Glutamatergic neuron (in vitro differentiated cells): ENCODE results near the gene PAIP2B. TPM values are rescaled to one million over a fixed set of nuclear protein-coding genes. Genes with fewer than 3 reads are reported as not detected.

ENCODE experiments used
- DNase-seq: peaks from one replicate; pipeline ENCODE4 v3.0.0; 2022
- H3K27ac Mint-ChIP-seq: one replicate; pipeline ENCODE4 v1.8.0; 2020; ENCODE audit warnings: mild to moderate bottlenecking, mixed read lengths, inconsistent platforms; ENCODE audit not compliant: unreplicated experiment
- H3K27me3 Mint-ChIP-seq: one replicate; pipeline ENCODE4 v1.8.0; 2020; ENCODE audit warnings: mild to moderate bottlenecking, moderate library complexity, mixed read lengths, inconsistent platforms; ENCODE audit not compliant: unreplicated experiment
- H3K36me3 Mint-ChIP-seq: one replicate; pipeline ENCODE4 v1.8.0; 2020; ENCODE audit warnings: mild to moderate bottlenecking, mixed read lengths, inconsistent platforms; ENCODE audit not compliant: unreplicated experiment
- H3K4me1 Mint-ChIP-seq: one replicate; pipeline ENCODE4 v1.8.0; 2020; ENCODE audit warnings: mild to moderate bottlenecking, low read depth, mixed read lengths, inconsistent platforms; ENCODE audit not compliant: unreplicated experiment
- H3K4me3 Mint-ChIP-seq: one replicate; pipeline ENCODE4 v1.8.0; 2020; ENCODE audit warnings: mild to moderate bottlenecking, mixed read lengths, inconsistent platforms; ENCODE audit not compliant: unreplicated experiment
- H3K9me3 Mint-ChIP-seq: one replicate; pipeline ENCODE4 v1.8.0; 2020; ENCODE audit warnings: mild to moderate bottlenecking, moderate library complexity, mixed read lengths, inconsistent platforms; ENCODE audit not compliant: unreplicated experiment
- CTCF ChIP-seq: fragments of 200-600 bp; sonication (generic); IDR thresholded peaks from one replicate; pipeline ENCODE4 v1.5.0; 2021; ENCODE audit not compliant: partially characterized antibody, unreplicated experiment
- total RNA-seq: library from RNA; stranded (reverse); fragmentation: NEBNext Ultra II Directional; extraction: Animal tissue kit (Norgen Biotek cat#: 25700); gene quantifications from one replicate; pipeline ENCODE4 v1.2.1, GENCODE V29; 2021; ENCODE audit not compliant: unreplicated experiment

Gene PAIP2B
- total RNA-seq, 1 donor from 2014 or later, result 15.6 TPM

GRCh38 chr2:71150082-71150816 is 76.7 kb downstream of the PAIP2B start:
- Mint-ChIP-seq H3K4me1 (peaks cover 30% of the 10 kb centered on the region), H3K9me3 (peaks cover 16% of the 10 kb centered on the region), H3K27me3 (peaks cover 13% of the 10 kb centered on the region), H3K36me3 (no peaks in the 10 kb centered on the region), H3K27ac (no peak overlapping the region), H3K4me3 (peak overlapping the region; percentile 32)
- TF ChIP-seq CTCF, result no peak
- no peak for DNase-seq

- H3K27ac Mint-ChIP-seq, result no peak overlapping the region
- TF ChIP-seq CTCF, result no peak
- H3K4me3 Mint-ChIP-seq, result no peak overlapping the region
- H3K36me3 Mint-ChIP-seq, result no peaks in the 10 kb centered on the region
- peaks cover 3% of the 10 kb centered on the region for H3K9me3 Mint-ChIP-seq
- peaks cover 17% of the 10 kb centered on the region for H3K4me1 Mint-ChIP-seq
- peaks cover 5% of the 10 kb centered on the region for H3K27me3 Mint-ChIP-seq
- DNase-seq, result no peak
Measured at GRCh38 chr2:71148506-71149063, 78.3 kb downstream of the PAIP2B start.

- H3K36me3 Mint-ChIP-seq, result no peaks in the 10 kb centered on the region
- TF ChIP-seq CTCF, result no peak
- H3K4me1 Mint-ChIP-seq, result no peaks in the 10 kb centered on the region
- H3K9me3 Mint-ChIP-seq, result no peaks in the 10 kb centered on the region
- H3K27me3 Mint-ChIP-seq, result no peaks in the 10 kb centered on the region
- no peak for DNase-seq
- no peak overlapping the region for H3K4me3 Mint-ChIP-seq
- no peak overlapping the region for H3K27ac Mint-ChIP-seq
Measured at GRCh38 chr2:71143782-71144181, 83.1 kb downstream of the PAIP2B start.

- H3K36me3 Mint-ChIP-seq, result peaks cover 5% of the 10 kb centered on the region
- H3K4me3 Mint-ChIP-seq, result no peak overlapping the region
- no peak for DNase-seq
- no peaks in the 10 kb centered on the region for H3K9me3 Mint-ChIP-seq
- H3K4me1 Mint-ChIP-seq, result no peaks in the 10 kb centered on the region
- no peaks in the 10 kb centered on the region for H3K27me3 Mint-ChIP-seq
- no peak overlapping the region for H3K27ac Mint-ChIP-seq
- TF ChIP-seq CTCF, result no peak
Measured at GRCh38 chr2:71136174-71136573, 90.7 kb downstream of the PAIP2B start.

GRCh38 chr2:71133603-71134002 is 93.3 kb downstream of the PAIP2B start:
- H3K9me3 Mint-ChIP-seq, result peaks cover 2% of the 10 kb centered on the region
- H3K4me1 Mint-ChIP-seq, result peaks cover 2% of the 10 kb centered on the region
- H3K27me3 Mint-ChIP-seq, result no peaks in the 10 kb centered on the region

More at GRCh38 chr2:71133603-71134002, 93.3 kb downstream of the PAIP2B start:
- peaks cover 5% of the 10 kb centered on the region for H3K36me3 Mint-ChIP-seq
- H3K27ac Mint-ChIP-seq, result peak overlapping the region; percentile 25
- no peak overlapping the region for H3K4me3 Mint-ChIP-seq
- DNase-seq, result no peak
- no peak for TF ChIP-seq CTCF
